HFF-Myc (cell line): Measurements from ENCODE around the gene C2orf72.

Experiments
- DNase-seq: peaks from one replicate; pipeline ENCODE4 v3.0.0-alpha.2; 2011; ENCODE audit warnings: low read depth; ENCODE audit errors: extremely low read depth
- H3K4me3 ChIP-seq: replicated peaks from 2 replicates; pipeline ENCODE4 v1.5.1; 2011; ENCODE audit warnings: low read depth, mild to moderate bottlenecking, control low read depth, low read length
- CTCF ChIP-seq: IDR thresholded peaks from 2 replicates; pipeline ENCODE4 v1.5.1; 2012; ENCODE audit warnings: mild to moderate bottlenecking, low read depth, low read length, control low read depth; ENCODE audit errors: missing control alignments

The C2orf72 gene

GRCh38 chr2:231036131-231036530 is 1.2 kb upstream of the C2orf72 start:
- no peak for DNase-seq
- no peak overlapping the region for H3K4me3 ChIP-seq
- TF ChIP-seq CTCF: no peak

GRCh38 chr2:231036578-231037106 is 681 bp upstream of the C2orf72 start:
- no peak overlapping the region for H3K4me3 ChIP-seq
- TF ChIP-seq CTCF: no peak
- DNase-seq: no peak

- no peak for DNase-seq
- no peak overlapping the region for H3K4me3 ChIP-seq
- no peak for TF ChIP-seq CTCF
Observed at GRCh38 chr2:231037731-231038482, 584 bp downstream of the C2orf72 start.

- DNase-seq: no peak
- TF ChIP-seq CTCF: no peak
- no peak overlapping the region for H3K4me3 ChIP-seq
Observed at GRCh38 chr2:231038483-231039293, 1.4 kb downstream of the C2orf72 start.

GRCh38 chr2:231039294-231039664 is 2.0 kb downstream of the C2orf72 start:
- no peak overlapping the region for H3K4me3 ChIP-seq
- TF ChIP-seq CTCF: no peak
- DNase-seq: no peak

- no peak for TF ChIP-seq CTCF
- H3K4me3 ChIP-seq: no peak overlapping the region
- DNase-seq: no peak
Observed at GRCh38 chr2:231039821-231040364, 2.6 kb downstream of the C2orf72 start.
